ENCODE data around the gene SLC35G3. TPM values are rescaled to one million over a fixed set of nuclear protein-coding genes. Genes with fewer than 3 reads are reported as not detected.

SLC35G3 gene
- polyA plus RNA-seq, 1 donor (not counting 4 experiments of a cell fraction or from before 2014, with no cell fraction given), result not detected

DNA sequence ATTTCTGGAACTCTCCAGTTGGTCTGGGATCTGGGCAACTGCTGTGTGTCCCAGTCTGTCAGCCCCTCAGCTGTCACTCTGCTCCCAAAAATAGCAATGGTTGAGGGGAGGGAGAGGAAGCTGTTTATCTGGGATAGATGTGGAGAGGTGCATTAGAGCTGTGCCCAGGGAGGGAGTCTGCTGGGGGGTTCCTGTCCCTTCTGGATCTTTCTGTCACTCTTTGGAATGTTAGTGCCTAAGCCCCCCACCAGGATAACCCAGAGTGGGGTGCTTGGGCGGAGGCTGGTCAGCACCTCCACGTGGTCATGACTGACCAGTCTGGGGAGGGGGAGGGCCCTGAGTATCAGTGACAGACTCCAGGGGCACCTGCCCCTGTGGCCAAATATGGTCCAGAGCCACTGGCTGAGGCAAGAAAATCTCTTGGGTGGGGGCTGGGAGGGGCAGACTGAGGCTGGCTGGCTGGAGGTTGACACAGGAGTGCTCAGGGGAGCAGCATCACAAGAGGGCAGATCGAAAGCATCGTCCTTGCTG is 46.8 kb downstream of the SLC35G3 start, which contains the start of gene UNC45B:
Gene UNC45B, plus strand, starts transcription at position 443 of the 531 bp plus-strand sequence. CDS start 447 bp downstream, outside the sequence.
- no peak within 1 kb of the TSS for H3K9ac ChIP-seq (ENCODE audit: control insufficient read depth, extremely low read depth, insufficient read depth, low read length)
- H4K20me1 ChIP-seq (ENCODE audit: control insufficient read depth, extremely low read depth, insufficient read depth, low read length), result no peaks in the 10 kb centered on the region
- no peaks in the 10 kb centered on the region for H3K9me1 ChIP-seq (ENCODE audit: control insufficient read depth, extremely low read depth, insufficient read depth, low read length)
- H2AFZ ChIP-seq (ENCODE audit: control insufficient read depth, low read length), result no peak within 1 kb of the TSS
- H3K9me3 ChIP-seq (ENCODE audit: control insufficient read depth, low read depth, low read length), result no peaks in the 10 kb centered on the region
- no peak within 1 kb of the TSS for H3K4me2 ChIP-seq (ENCODE audit: control insufficient read depth, extremely low read depth, insufficient read depth, low read depth, low read length)
- H3K79me2 ChIP-seq (ENCODE audit: control insufficient read depth, insufficient read depth, low read length), result no peaks in the 10 kb centered on the region
- TF ChIP-seq EZH2 (IDR thresholded peaks at IDR 0.05; ENCODE audit: low read length), result no peak
- TF ChIP-seq, protein P1, sequence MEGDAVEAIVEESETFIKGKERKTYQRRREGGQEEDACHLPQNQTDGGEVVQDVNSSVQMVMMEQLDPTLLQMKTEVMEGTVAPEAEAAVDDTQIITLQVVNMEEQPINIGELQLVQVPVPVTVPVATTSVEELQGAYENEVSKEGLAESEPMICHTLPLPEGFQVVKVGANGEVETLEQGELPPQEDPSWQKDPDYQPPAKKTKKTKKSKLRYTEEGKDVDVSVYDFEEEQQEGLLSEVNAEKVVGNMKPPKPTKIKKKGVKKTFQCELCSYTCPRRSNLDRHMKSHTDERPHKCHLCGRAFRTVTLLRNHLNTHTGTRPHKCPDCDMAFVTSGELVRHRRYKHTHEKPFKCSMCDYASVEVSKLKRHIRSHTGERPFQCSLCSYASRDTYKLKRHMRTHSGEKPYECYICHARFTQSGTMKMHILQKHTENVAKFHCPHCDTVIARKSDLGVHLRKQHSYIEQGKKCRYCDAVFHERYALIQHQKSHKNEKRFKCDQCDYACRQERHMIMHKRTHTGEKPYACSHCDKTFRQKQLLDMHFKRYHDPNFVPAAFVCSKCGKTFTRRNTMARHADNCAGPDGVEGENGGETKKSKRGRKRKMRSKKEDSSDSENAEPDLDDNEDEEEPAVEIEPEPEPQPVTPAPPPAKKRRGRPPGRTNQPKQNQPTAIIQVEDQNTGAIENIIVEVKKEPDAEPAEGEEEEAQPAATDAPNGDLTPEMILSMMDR (optimal IDR thresholded peaks at IDR 0.05 in 1 of 3, IDR thresholded peaks at IDR 0.05 in 1 of 3, conservative IDR thresholded peaks at IDR 0.05 in 1 of 3; ENCODE audit: extremely low read depth in 1 of 3, insufficient read depth in 2 of 3, low read length in 3 of 3), result no peak
- dilution Hi-C loops (cut with MboI; ENCODE audit: extremely low pct_ligation_motif_present, low sequenced_read_pairs), result no loop called here
- FAIRE-seq (no peak), DNase-seq (ENCODE audit: low read depth, low spot score) (no peak)
- no peak within 1 kb of the TSS for H3K4me3 ChIP-seq (ENCODE audit: control insufficient read depth in 2 of 3, extremely low read depth in 1 of 3, insufficient read depth in 2 of 3, low read depth in 1 of 3, low read length in 3 of 3)
- no peaks in the 10 kb centered on the region for H3K36me3 ChIP-seq (ENCODE audit: control insufficient read depth in 2 of 2, extremely low read depth in 1 of 2, insufficient read depth in 2 of 2, low read length in 2 of 2)
- no peak within 1 kb of the TSS for H3K27ac ChIP-seq (ENCODE audit: control insufficient read depth, insufficient read depth, low read length)
- H3K27me3 ChIP-seq (ENCODE audit: control insufficient read depth, extremely low read depth, insufficient read depth, low read length), result peaks cover 5% of the 10 kb centered on the region
- H3K4me1 ChIP-seq (ENCODE audit: control insufficient read depth, extremely low read depth, insufficient read depth, low read length), result no peaks in the 10 kb centered on the region

DNA sequence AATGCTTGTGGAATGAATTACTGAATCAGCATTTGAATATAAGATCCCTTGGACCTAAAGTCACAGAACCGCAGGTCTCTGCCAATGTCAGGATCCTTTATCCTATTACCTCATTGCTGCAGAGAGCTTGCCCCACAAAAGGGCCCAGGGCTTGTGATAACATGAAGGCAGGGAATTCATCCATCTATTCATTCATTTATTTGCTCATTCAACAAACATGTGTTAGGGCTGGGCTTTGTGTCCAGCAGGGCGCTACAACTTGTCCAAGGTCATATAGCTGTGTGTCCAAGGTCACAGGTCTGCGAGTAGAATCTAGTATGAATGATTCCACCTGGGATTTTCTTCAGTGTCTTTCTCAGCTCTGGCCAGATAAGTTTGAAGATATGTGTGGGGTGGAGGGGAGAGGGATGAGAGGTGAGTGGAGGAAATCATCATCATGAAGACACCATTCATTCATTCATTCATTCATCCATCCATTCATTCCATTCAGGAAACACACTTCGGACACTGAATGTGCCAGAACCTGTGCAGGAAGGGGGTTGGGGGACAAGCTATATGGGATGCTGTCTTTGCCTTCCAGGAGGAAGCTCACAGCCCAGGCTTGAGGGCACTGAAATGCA is 47.9 kb downstream of the SLC35G3 start:
- FAIRE-seq, result no peak
- Histone ChIP-seq H3K4me1 (ENCODE audit: control insufficient read depth, extremely low read depth, insufficient read depth, low read length) (no peaks in the 10 kb centered on the region), H3K79me2 (ENCODE audit: control insufficient read depth, insufficient read depth, low read length) (peaks cover 7% of the 10 kb centered on the region)

More for the DNA sequence above, 47.9 kb downstream of the SLC35G3 start:
- Histone ChIP-seq H3K4me2 (ENCODE audit: control insufficient read depth, extremely low read depth, insufficient read depth, low read depth, low read length) (no peak overlapping the region), H4K20me1 (ENCODE audit: control insufficient read depth, extremely low read depth, insufficient read depth, low read length) (no peaks in the 10 kb centered on the region), H3K4me3 (ENCODE audit: control insufficient read depth in 2 of 3, extremely low read depth in 1 of 3, insufficient read depth in 2 of 3, low read depth in 1 of 3, low read length in 3 of 3) (no peak overlapping the region), H3K9me3 (ENCODE audit: control insufficient read depth, low read depth, low read length) (no peaks in the 10 kb centered on the region), H3K27ac (ENCODE audit: control insufficient read depth, insufficient read depth, low read length) (no peak overlapping the region), H3K9ac (ENCODE audit: control insufficient read depth, extremely low read depth, insufficient read depth, low read length) (no peak overlapping the region), H2AFZ (ENCODE audit: control insufficient read depth, low read length) (no peak overlapping the region), H3K27me3 (ENCODE audit: control insufficient read depth, extremely low read depth, insufficient read depth, low read length) (peaks cover 5% of the 10 kb centered on the region), H3K9me1 (ENCODE audit: control insufficient read depth, extremely low read depth, insufficient read depth, low read length) (no peaks in the 10 kb centered on the region), H3K36me3 (ENCODE audit: control insufficient read depth in 2 of 2, extremely low read depth in 1 of 2, insufficient read depth in 2 of 2, low read length in 2 of 2) (no peaks in the 10 kb centered on the region)
- no peak for DNase-seq (ENCODE audit: low read depth, low spot score)
- dilution Hi-C loops (cut with MboI; ENCODE audit: extremely low pct_ligation_motif_present, low sequenced_read_pairs), result no loop called here
- no peak for TF ChIP-seq EZH2 (IDR thresholded peaks at IDR 0.05; ENCODE audit: low read length)
- TF ChIP-seq, protein P1 (optimal IDR thresholded peaks at IDR 0.05 in 1 of 3, IDR thresholded peaks at IDR 0.05 in 1 of 3, conservative IDR thresholded peaks at IDR 0.05 in 1 of 3; ENCODE audit: extremely low read depth in 1 of 3, insufficient read depth in 2 of 3, low read length in 3 of 3), result no peak

Data from keratinocyte (primary cell).